ENCODE data around the gene IL2RA.
"Not testable (repeated sequence)": the region's sequence is repeated elsewhere in the genome, so short reads cannot be mapped to it uniquely, and the experiment has no call there.

Gene IL2RA

GRCh38 chr10:5976512-5977470 lies 85.4 kb downstream of the IL2RA start:
- no peak for DNase-seq

- DNase-seq, result no peak
Observed at GRCh38 chr10:5975641-5976473, 86.3 kb downstream of the IL2RA start.

- no peak for DNase-seq
Observed at GRCh38 chr10:5973069-5973468, 89.1 kb downstream of the IL2RA start.

- no peak for DNase-seq
Observed at GRCh38 chr10:5971886-5972285, 90.3 kb downstream of the IL2RA start.

- DNase-seq, result no peak
Observed at GRCh38 chr10:5971315-5971832, 90.8 kb downstream of the IL2RA start.

- DNase-seq, result no peak
Observed at GRCh38 chr10:5970527-5970926, 91.6 kb downstream of the IL2RA start.

- DNase-seq, result no peak
Observed at GRCh38 chr10:5970066-5970465, 92.1 kb downstream of the IL2RA start.

- DNase-seq, result no peak
Observed at GRCh38 chr10:5968681-5969453, 93.3 kb downstream of the IL2RA start.

GRCh38 chr10:5968037-5968680 lies 94.0 kb downstream of the IL2RA start:
- DNase-seq, result no peak

GRCh38 chr10:5965266-5965665 lies 96.9 kb downstream of the IL2RA start:
- no peak for DNase-seq

- no peak for DNase-seq
Observed at GRCh38 chr10:5964736-5965135, 97.4 kb downstream of the IL2RA start.

GRCh38 chr10:5963591-5963990 lies 98.6 kb downstream of the IL2RA start:
- no peak for DNase-seq

GRCh38 chr10:5963071-5963470 lies 99.1 kb downstream of the IL2RA start:
- DNase-seq, result no peak

- DNase-seq, result not testable (repeated sequence)
Observed at GRCh38 chr10:5962358-5962940, 99.7 kb downstream of the IL2RA start.

- no peak for DNase-seq
Observed at GRCh38 chr10:5961405-5962100, 100.6 kb downstream of the IL2RA start.

- DNase-seq, result not testable (repeated sequence)
Observed at GRCh38 chr10:5960973-5961275, 101.2 kb downstream of the IL2RA start.
